ENCODE data around the gene PTPRR.

The PTPRR gene

DNA sequence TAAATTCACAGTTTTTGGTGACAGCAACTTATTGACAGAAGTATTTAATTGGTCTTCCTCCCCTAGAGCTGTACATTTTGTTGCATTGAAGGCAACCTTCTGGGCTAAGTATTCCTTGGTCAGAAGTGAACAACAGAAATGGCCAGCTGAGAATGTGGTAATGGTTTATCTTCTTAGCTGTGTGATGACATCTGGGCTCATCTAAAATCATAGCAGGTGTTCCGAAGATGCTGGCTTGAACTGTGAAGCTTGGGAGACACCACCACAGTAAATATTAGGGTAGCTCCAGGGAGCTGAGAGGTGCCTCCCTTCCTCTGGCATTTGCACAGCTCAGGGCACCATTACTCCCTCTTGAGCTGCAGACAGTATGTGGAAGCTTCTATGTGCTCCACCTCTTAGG is 279.6 kb downstream of the PTPRR start:
- TF ChIP-seq CTCF (IDR thresholded peaks at IDR 0.05; ENCODE audit: low read depth, low read length, missing control alignments) = no peak
- DNase-seq (ENCODE audit: extremely low read depth, low read depth) = no peak
- H3K4me3 ChIP-seq (replicated peaks; ENCODE audit: low read depth, low read length) = no peak overlapping the region

DNA sequence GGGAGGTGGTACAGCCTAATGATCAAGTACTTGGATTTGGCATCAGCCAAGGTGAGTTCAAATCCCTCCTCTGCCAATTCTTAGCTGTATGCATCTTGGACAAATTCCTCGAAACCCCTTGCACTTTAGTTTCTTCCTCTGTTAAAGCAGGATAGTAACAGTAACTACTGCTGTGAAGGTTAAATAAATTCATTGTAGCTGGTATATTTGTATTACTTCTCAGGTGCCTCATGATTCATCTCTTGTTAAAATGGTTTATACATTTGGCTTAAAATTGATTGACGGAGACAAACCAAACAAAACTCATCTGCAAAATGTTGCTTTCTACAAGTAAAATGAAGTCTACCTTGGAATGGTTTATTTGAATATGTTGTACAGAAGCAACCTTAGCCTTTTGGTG is 281.0 kb downstream of the PTPRR start:
- no peak overlapping the region for H3K4me3 ChIP-seq (replicated peaks; ENCODE audit: low read depth, low read length)
- TF ChIP-seq CTCF (IDR thresholded peaks at IDR 0.05; ENCODE audit: low read depth, low read length, missing control alignments) = no peak
- DNase-seq (ENCODE audit: extremely low read depth, low read depth) = no peak

- DNase-seq (ENCODE audit: extremely low read depth, low read depth) = no peak
- no peak for TF ChIP-seq CTCF (IDR thresholded peaks at IDR 0.05; ENCODE audit: low read depth, low read length, missing control alignments)
- H3K4me3 ChIP-seq (replicated peaks; ENCODE audit: low read depth, low read length) = no peak overlapping the region
Observed at GRCh38 chr12:70638639-70639360, 281.7 kb downstream of the PTPRR start.

DNA sequence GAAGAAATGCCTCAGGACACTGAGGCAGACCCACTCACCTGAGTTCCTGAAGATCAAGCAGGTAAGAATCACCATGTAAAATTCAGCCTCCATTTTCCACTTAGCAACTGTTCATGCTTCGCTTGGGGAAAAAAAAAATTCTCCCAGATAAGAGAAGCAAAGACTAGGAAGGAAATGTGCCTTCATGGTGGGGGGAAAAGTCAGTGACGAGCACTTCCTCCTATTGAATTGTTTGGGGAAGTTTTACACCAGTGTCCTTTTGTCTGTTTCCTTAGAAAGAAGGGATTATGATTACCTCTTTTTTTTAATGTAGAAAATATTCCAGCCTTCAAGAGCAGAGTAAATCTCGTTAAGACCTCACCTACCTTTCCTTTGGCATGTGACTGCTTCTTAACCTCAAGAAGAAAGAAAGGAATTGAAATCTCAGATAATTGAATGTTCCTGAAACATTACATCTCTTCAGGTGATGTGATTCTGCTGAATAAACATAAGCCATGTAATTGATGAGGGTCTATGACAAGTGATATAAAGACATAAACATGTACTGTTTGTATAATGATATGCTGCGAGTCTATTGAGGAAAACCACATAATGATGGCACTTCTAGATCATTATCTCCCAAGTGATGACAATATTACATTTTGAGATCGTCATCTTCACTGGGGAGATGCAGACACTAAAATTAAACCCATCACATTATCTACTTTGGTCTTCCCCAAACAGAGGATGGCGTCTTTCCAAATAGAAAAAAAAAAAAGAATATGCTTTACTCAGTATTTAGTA is 283.0 kb downstream of the PTPRR start, which contains the start of gene PTPRB:
Gene PTPRB, minus strand, starts transcription at position 127 of the 783 bp plus-strand sequence. Its CDS starts 34 bp downstream, at position 93.
- TF ChIP-seq CTCF (IDR thresholded peaks at IDR 0.05; ENCODE audit: low read depth, low read length, missing control alignments) = no peak
- DNase-seq (ENCODE audit: extremely low read depth, low read depth) = no peak
- no peak within 1 kb of the TSS for H3K4me3 ChIP-seq (replicated peaks; ENCODE audit: low read depth, low read length)

GRCh38 chr12:70635755-70636154 is 284.8 kb downstream of the PTPRR start:
- DNase-seq (ENCODE audit: extremely low read depth, low read depth) = no peak
- no peak for TF ChIP-seq CTCF (IDR thresholded peaks at IDR 0.05; ENCODE audit: low read depth, low read length, missing control alignments)
- H3K4me3 ChIP-seq (replicated peaks; ENCODE audit: low read depth, low read length) = no peak overlapping the region

- H3K4me3 ChIP-seq (replicated peaks; ENCODE audit: low read depth, low read length) = no peak overlapping the region
- no peak for DNase-seq (ENCODE audit: extremely low read depth, low read depth)
- no peak for TF ChIP-seq CTCF (IDR thresholded peaks at IDR 0.05; ENCODE audit: low read depth, low read length, missing control alignments)
Observed at GRCh38 chr12:70628701-70629480, 291.6 kb downstream of the PTPRR start.
